Measurements from ENCODE around the gene RPP25L.

Gene RPP25L

GRCh38 chr9:34611251-34611810 lies 566 bp downstream of the RPP25L start:
- TF ChIP-seq CTCF (IDR thresholded peaks at IDR 0.05), result no peak
- H3K4me1 ChIP-seq, result peaks cover 0 to 24% (median 20%) of the 10 kb centered on the region in 4 donors
- no peak for DNase-seq
- H3K36me3 ChIP-seq, result peaks cover 10 to 29% (median 27%) of the 10 kb centered on the region in 3 donors
- no peaks in the 10 kb centered on the region for H3K27me3 ChIP-seq
- peak overlapping the region; percentile 76 to 83 for H3K27ac ChIP-seq
- intact Hi-C loops (cut with DNase I; ENCODE audit: low total_unique reads), result loop anchor here (10.0 kb wide), 2 partner anchors 93 to 157 kb away; partner anchors contain the start of genes DNAI1 and FAM219A
- H3K9me3 ChIP-seq, result no peaks in the 10 kb centered on the region
- H3K4me3 ChIP-seq, result peak overlapping the region; percentile 60 to 63

- Histone ChIP-seq H3K4me1 (peaks cover 0 to 24% (median 20%) of the 10 kb centered on the region in 4 donors), H3K27ac (no peak overlapping the region), H3K36me3 (peaks cover 3 to 22% (median 21%) of the 10 kb centered on the region in 3 donors), H3K27me3 (no peaks in the 10 kb centered on the region), H3K9me3 (no peaks in the 10 kb centered on the region), H3K4me3 (no peak overlapping the region)
- intact Hi-C loops (cut with DNase I; ENCODE audit: low total_unique reads), result loop anchor here (10.0 kb wide), 2 partner anchors 94 to 156 kb away; partner anchors contain the start of genes DNAI1 and FAM219A
- DNase-seq, result no peak
- no peak for TF ChIP-seq CTCF (IDR thresholded peaks at IDR 0.05)
These were observed 1.3 kb downstream of the RPP25L start for GRCh38 chr9:34610434-34611206.

- Histone ChIP-seq H3K4me1 (peaks cover 0 to 14% (median 11%) of the 10 kb centered on the region in 4 donors), H3K4me3 (no peak overlapping the region), H3K36me3 (no peaks in the 10 kb centered on the region), H3K27ac (no peak overlapping the region), H3K27me3 (no peaks in the 10 kb centered on the region), H3K9me3 (no peaks in the 10 kb centered on the region)
- no peak for TF ChIP-seq CTCF (IDR thresholded peaks at IDR 0.05)
- intact Hi-C loops (cut with DNase I; ENCODE audit: low total_unique reads), result no loop called here
- DNase-seq, result no peak
These were observed 4.6 kb downstream of the RPP25L start for GRCh38 chr9:34607331-34607730.

- DNase-seq, result no peak
- intact Hi-C loops (cut with DNase I; ENCODE audit: low total_unique reads), result no loop called here
- H3K9me3 ChIP-seq, result no peaks in the 10 kb centered on the region
- H3K4me3 ChIP-seq, result no peak overlapping the region
- H3K27me3 ChIP-seq, result no peaks in the 10 kb centered on the region
- H3K36me3 ChIP-seq, result no peaks in the 10 kb centered on the region
- TF ChIP-seq CTCF (IDR thresholded peaks at IDR 0.05), result no peak
- H3K27ac ChIP-seq, result no peak overlapping the region
- peaks cover 0 to 12% (median 9%) of the 10 kb centered on the region in 4 donors for H3K4me1 ChIP-seq
These were observed 5.0 kb downstream of the RPP25L start for GRCh38 chr9:34606905-34607304.

- intact Hi-C loops (cut with DNase I; ENCODE audit: low total_unique reads), result no loop called here
- TF ChIP-seq CTCF (IDR thresholded peaks at IDR 0.05), result no peak
- H3K4me1 ChIP-seq, result peaks cover 0 to 7% (median 4%) of the 10 kb centered on the region in 4 donors
- no peaks in the 10 kb centered on the region for H3K27me3 ChIP-seq
- no peaks in the 10 kb centered on the region for H3K36me3 ChIP-seq
- H3K27ac ChIP-seq, result no peak overlapping the region
- H3K9me3 ChIP-seq, result no peaks in the 10 kb centered on the region
- DNase-seq, result no peak
- no peak overlapping the region for H3K4me3 ChIP-seq
These were observed 5.7 kb downstream of the RPP25L start for GRCh38 chr9:34606190-34606589.
